ENCODE results near the gene CSF1R.
"Not testable (repeated sequence)": the region's sequence is repeated elsewhere in the genome, so short reads cannot be mapped to it uniquely, and the experiment has no call there.

CSF1R gene

DNA sequence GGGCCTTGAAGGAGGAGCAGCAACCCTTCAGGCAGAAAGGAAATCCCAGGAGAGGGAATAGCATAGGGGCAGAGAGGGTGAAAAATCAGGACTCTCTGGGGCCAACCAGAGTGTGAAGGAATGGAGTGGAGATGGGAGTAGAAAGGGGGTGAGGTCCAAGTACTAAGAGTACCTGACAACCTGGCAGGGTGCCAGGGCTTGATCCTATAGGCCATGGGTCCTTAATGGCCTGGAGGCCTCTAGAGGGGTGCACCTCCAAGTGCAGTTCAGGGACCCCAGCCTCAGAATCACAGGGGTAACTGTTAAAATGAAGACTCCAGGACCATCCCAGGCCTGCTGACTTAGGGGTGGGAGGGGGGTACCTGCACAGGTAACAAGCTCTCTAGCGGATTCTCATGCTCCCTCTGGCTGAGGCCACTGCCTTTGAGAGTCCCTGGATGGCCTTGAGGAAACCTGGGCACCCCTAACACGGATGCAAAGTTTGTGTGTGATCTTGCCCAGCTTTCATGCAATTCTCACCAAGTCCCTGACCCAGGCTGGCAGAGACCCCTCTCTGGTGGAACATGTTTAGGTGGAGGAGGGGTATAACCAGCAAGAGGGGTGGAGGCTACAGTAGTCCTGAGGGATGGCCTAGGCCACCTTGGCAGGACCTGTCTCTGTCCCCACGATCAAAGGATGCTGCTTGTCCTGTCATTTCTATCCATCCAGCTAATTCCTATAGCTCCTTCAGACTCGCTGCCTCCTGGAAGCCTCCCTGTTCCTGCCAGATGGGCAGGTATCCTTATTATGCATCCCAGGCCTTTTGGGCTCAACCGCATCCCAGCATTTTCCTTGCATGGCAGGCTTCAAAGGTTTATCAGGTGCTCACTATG, 17.6 kb upstream of the CSF1R start:
- DNase-seq (ENCODE audit: low spot score): no peak

DNA sequence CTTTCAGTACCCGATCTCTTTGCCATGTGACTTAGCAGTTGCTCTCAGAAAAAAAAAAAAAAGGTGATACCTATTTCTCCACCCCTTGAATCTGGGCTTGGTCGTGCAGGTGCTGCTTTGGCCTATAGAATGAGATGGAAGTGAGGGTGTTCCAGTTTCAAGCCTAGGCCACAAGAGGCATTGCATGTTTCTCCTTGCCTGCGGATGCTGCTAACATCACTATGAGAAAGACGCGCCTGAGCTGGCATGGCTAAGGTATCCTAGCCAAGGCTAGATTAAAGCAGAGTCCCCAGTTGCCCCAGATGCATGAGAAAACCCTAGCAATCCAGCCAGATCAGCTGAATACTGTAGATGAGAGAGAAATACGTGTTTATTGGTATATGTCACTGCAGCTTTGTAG, 14.7 kb upstream of the CSF1R start:
- DNase-seq (ENCODE audit: low spot score): no peak

DNA sequence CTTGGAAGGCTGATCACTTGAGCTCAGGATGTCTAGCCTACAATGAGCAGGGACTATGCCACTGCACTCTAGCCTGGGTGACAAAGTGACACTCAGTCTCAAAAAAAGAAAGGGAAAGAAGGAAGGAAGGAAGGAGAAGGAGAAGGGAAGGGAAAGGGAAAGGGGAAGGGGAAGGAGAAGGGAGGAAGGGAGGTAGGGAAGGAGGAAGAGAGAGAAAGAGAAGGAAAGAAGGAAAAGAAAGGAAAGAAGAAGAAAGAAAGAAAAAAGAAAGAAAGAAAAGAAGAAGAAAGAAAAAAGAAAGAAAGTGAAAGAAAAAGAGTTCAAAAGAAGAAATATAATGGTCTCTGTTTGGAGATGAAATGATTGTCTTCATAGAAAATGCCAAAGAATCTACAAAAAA, 10.8 kb upstream of the CSF1R start:
- DNase-seq (ENCODE audit: low spot score): no peak

DNA sequence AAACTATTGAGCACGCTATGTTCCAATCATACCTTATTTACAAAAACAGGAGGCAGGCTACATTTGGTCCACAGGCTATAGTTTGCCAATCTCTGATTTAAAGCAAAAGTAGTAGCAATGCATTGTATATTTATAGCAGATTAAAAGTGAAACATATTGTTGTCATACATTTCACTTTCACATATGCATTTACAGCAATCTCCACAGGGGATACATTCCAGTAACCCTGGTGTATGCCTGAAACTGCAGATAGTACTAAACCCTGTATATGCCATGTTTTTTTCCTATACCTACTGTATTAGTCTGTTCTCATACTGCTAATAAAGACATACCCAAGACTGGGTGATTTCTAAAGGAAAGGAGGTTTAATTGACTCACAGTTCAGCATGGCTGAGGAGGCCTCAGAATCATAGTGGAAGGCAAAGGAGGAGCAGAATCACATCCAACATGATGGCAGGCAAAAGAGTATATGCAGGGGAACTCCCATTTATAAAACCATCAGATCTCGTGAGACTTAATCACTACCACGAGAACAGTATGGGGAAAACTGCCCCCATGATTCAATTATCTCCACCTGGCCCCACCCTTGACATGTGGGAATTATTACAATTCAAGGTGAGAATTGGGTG, 5.9 kb upstream of the CSF1R start:
- DNase-seq (ENCODE audit: low spot score): no peak

DNA sequence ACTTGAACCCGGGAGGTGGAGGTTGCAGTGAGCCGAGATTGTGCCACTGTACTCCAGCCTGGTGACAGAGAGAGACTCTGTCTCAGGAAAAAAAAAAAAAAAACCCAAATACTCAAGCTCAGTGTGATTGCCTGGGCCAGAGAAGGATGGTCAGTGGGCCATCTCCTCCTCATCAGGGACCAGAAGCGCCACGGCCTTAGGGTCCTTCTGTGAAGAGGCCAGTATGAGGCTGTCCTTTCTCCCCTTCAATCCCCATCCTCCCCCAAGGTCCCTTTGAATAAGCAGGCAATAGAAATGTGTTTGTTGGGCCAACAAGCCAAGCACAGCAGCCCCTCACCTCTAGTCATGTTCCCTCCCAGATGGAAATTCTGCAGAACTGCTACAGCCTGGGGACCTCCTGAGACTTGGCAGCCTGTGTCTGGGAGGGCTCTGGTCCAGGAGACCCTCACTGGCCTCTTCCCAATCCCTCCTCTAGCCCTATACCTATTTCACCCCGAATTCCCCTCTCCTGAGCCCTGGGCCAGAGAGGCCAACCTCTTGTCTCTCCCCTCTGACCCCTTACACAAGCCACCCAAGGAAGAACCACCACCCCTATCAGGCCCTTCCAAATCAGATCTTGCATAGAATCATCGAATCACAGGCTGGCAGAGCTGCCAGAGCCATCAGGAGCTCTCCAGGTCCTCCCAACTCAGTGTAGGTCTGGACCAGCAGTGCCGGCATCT, 1.0 kb downstream of the CSF1R start:
- DNase-seq (ENCODE audit: low spot score): no peak

DNA sequence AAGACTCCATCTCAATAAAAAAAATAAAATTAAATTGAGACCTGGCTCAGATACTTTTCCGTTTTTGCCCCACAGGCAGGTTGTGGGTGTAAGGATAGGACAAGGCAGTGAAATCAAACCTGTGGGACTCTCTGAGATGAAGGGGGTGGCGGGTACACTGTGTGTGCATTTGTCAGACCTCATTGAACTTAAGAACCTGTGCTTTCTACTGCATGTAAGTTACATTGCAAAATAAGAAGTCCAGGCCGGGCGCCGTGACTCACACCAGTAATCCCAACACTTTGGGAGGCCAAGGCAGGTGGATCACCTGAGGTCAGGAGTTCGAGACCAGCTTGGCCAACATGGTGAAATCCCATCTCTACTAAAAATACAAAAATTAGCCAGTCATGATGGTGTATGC, 1.6 kb downstream of the CSF1R start:
- not testable (repeated sequence) for DNase-seq (ENCODE audit: low spot score)

DNA sequence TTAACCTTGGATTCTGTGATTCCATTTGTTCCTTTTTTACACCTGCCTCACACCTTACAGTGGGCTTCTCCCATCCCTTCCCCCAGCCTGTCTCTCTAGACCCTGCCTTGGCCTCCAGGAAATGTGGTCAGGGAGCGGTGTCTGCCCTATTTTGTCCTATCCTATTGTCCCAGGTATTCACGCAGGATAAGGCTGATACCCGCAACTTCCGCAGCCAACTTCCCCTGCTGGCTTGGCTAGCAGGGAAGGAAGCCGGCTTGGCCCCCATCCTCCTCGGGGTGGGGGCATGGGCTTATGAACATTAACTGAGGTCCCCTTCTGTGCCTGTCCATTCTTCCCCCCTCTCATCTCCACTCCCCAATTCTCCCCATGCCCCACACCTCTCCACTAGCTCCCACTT, 3.5 kb downstream of the CSF1R start:
- DNase-seq (ENCODE audit: low spot score): no peak

DNA sequence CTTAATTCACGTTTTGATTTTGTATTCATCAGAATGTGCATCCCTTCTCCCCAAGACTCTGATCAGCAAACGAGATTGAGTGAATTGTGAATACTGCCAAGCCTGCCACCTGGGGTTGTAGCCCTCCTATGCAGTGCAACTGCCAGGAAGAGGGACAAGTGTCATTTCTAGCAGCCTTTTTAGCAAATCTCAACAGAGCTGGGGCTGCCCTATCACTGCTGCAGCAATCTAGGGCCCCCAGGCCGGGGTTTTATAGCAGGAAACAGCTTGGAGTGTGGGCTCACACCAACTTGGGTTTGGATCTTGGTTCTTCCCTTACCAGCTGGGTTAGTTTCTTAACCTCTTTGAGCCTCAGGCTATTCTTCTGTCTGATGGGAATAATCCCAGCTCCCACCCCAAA, 4.0 kb downstream of the CSF1R start:
- DNase-seq (ENCODE audit: low spot score): no peak

DNA sequence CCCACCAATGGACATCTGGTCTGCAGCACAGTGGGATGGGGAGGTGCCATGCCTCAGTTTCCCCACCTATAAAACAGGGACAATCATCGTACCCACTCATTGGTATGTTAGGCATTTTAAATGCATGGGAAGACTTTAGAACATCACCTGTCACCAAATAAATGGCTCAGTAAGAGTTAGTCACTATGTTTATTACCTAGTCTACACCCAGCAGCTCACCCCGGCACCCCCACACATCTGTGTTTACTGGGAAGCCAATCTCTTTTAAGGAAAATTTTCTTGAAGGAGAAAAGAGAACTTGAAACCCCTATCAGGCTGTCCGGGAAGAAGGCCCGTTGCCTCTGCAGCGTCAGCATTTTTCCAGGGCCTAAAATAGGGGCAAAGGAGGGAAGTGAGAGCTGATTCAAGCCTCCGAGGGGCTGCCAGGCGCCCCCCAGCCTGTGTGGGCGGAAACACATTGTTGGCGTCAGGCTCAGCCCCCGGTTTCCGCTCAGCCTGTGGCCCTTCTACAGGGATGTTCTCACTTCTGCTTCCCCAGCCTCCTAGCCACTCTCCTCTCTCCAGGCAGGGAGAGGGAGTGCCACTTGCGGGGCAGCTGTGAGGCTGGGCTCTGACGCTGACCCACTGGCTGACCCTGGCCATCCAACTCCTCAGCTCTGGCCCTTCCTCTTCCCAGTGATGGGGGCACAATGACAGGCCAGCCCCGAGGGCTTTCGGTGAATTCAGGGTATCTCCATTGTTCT, 4.6 kb downstream of the CSF1R start:
- DNase-seq (ENCODE audit: low spot score): no peak

DNA sequence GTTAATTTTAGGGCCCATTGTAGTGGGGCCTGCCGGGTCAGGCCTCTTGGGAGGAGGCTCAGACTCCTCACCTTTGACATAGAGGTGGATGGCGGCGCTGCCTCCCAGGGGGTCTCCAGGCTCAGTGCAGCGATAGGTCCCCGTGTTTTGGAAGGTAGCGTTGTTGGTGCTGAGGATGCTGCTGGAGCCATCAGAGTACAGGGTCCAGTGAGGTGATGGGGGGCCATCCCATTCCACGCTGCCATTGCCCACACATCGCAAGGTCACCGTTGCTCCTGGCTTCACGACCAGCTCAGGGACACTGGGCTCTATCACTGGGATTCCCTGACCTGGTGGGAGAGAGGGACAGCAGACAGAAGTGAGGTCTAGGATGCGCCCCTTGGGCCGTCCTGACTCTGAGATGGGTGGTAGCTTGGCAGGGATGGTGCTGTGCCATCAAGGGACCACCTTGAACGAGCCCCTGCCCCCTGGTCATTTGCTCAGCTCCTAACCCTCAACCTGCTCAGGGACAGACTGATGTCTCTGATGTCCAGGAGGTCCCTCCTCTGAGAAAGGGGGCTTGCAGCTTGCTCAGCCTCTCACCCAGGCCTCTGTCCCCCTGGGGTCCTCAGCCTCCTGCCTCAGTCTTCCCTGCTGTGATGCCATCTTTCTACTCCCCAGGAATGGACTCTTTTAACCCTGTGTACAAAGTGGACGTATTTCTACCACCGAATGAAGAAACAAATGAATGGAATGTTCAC, 5.5 kb downstream of the CSF1R start:
- no peak for DNase-seq (ENCODE audit: low spot score)

DNA sequence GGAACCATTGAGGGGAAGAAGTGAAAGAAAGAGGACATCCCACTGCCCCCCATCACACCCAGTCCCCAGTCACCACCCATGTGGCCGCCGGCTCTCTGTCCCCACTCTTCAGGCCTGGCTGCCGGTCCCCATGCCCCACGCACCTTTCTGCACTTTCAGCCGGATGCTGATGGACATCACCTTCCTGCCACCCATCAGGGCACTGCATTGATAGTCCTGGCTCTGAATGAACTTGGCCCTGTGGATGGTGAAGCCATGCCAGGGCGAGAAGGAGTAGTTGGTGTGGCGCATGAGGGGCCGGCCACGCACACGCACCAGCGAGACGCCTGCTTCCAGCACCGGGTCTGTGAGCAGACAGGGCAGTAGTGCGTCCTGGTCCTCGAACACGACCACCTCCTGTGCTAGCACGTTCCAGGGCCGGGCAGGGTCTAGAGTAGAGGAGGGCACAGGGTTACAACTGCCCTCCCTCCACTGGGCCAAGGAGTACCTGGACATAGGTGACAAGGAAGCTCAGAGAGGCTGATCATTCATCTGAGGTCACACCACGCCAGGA, 6.4 kb downstream of the CSF1R start:
- no peak for DNase-seq (ENCODE audit: low spot score)

DNA sequence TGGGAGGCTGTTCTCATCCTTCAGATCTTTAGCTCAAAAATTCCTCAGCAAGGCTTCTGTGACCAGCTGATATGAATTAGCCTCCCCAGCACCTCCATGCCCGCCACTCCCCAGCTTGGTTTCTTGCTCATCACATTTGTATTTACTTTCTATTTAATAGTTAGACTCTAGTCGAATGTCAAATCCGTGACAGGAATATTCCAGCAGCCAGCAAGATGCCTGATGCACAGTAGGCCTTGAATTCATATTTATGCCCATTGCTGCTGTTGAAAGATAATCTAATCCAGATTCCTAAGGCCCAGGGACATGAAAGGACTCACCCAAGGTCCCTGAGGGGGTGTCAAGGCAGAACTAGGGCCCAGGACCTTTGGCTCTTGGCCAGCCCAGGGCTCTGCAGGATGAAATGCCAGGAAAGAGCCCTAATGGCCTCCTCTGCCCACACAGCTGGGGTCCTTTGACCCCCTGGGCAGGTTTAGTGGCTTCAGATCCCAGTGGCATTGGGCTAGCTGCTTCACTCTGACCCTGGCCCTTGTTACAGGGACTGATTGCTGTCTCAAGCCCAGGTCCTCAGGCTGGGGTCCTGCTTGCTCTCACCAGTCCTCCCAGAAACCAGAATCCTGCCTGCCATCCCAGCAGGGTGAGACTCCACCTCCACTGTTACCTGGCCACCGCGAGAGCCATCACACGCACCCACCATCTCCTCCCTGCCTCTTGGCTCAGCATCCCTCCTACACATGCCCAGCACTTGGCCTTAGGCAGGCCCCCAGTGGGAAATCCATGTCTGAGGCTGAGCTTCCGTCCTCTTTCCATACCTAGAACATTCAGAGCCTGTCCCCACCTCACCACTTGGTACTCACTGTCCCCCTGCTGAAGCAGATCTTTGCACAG, 7.3 kb downstream of the CSF1R start:
- no peak for DNase-seq (ENCODE audit: low spot score)

DNA sequence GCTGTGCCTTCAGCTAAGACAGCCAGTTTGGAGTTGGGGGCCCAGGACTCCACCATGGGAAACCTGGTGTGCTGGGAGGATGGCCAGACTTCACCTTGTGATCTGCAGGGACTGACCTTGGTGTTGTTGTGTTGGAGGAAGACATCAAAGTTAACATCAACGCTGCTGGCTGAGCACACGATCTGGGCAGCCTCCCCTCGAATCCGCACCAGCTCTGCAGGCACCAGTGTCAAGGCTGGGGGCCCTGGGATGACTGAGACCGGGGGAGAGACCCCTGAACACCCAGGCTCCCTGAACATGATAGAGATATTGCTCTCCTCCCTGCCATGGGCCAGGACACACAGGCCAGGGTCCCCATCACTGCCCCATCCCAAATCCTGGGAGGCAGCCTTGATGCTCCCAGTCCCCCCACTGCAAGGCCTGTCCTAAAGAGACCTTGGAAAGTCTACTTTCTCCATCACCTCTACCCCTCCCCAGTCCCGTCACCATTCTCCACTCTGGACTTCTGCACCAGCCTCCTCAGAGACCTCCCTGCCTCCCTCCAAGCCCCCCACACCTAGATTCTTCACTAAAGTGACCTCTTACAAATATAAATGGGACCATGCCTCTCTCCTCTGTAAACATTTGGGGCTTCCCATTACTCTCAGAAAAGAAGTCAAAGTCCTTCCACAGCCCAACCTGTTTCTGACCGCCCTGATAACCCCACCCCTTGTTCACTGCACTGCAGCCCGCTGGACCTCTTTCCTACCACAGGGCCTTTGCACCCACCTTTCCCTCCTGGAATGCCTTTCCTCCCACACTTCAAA, 8.2 kb downstream of the CSF1R start:
- no peak for DNase-seq (ENCODE audit: low spot score)

DNA sequence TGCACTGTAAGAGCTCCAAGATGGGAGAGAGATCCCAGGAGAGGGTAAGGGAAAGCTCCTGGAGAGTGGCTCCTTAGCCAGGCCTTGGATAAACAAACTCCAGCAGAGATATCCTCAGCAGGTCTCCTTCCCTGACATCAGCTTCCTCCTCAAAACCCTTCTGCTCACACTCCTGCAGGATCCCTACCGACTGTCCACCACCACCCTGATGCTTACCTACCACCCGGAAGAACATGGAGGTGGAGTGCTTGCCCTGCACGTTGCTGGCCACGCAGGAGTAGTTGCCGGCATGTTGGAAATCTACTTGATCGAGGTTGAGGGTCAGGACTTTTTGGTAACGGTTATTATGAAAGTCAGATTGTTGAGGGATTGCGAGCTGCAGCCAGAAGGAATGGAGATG, 9.3 kb downstream of the CSF1R start:
- DNase-seq (ENCODE audit: low spot score): no peak

DNA sequence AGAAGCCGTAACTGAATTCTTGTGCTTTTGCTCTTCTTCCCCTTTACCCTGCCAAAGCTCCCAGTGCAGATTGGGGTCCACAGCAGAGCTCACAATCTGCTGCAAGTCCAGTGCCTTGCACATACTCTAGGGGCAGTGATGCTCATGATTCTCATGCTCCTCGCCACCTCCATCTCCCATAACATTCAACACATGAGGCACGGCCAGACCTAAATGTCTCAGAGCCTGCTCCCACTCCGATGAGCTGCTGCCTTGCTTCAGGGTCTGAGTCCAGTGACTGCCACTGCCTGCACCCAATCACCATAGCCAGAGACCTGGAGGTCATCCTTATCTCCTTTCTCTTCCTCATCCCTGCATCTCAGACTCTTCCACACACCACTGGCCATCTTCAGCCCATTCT, 10.5 kb downstream of the CSF1R start:
- no peak for DNase-seq (ENCODE audit: low spot score)

DNA sequence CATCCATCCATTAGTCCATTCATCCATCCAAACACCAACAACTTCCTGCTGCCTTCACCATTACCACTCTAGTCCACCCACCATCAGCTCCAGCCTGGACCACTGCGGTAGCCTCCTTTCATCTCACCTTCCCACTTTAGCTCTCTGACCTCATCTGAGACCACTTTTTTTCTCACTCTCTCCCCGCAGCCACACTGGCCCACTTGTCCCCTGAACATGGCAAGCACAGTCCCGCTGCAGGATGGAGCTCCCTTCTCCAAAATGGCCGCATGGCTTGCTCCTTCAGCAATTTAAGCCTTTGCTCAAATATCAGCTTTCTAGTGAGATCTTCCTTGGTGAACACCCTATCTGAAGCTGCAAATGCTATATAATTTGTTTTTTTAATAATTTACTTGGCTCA, 11.1 kb downstream of the CSF1R start:
- DNase-seq (ENCODE audit: low spot score): no peak

DNA sequence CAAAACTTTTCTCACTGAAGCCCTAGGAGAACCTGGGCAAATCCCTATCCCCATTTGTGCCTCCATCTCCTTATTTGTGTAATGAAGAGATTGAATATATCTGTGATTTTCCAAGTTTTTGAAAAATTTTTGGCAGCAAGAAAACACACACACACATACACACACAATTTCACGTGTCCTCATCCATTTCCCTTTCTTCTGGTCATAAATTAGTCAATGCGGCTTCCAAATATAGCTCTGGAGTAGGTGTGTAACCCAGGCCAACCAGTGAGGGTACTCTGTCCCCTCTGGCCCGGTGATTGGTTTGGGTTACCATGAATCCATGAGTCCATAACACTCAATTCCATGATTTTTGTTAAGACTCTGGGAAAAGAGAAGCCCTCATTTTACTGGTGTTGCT, 12.7 kb downstream of the CSF1R start:
- no peak for DNase-seq (ENCODE audit: low spot score)

DNA sequence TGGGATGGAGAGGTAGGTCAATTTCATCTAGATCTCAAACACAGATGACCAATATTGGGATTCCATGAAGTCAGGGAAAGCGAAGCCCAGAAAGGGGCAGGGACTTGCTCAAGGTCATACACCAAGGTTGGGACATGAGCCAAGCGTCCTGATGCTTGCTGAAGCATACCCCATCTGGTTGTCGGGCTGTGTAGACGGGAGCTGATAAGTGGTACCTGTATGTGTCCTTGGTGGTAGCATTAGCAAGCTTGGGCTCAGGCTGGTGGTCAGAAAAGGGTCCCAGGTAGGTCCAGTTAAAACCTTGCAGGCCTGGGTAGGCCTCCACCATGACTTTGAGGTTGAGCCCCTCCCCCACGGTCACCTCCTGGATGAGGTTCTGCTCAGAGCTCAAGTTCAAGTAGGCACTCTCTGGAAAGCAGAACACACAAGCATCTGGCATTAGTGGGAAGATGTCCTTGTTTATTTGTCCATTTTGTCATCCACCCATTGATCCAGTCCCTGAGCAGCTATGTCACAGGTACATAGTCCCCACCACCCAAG, 13.2 kb downstream of the CSF1R start:
- DNase-seq (ENCODE audit: low spot score): no peak

DNA sequence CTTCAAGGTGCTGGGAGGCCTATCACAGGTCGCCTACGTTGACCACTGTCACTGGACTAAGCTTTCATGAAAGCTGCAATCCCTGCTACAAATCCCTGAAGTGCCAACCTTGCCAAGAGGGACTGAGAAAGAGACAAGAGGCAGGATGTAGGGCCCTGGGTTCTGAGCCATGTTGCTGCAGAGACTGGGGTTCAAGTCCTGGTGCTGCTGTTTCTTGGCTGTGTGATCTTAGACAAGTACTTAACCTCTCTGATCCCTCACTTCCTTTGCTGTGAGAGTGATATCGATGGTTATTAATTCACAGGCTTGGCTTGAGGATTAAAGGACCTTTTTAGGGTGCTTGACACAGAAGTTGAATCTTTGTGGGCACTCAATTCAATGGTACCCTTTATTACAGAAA, 15.5 kb downstream of the CSF1R start:
- no peak for DNase-seq (ENCODE audit: low spot score)

Data from kidney tubule cell (primary cell).